Caco-2 (cell line): Measurements from ENCODE around the gene ARSI. TPM values are rescaled to one million over a fixed set of nuclear protein-coding genes. Genes with fewer than 3 reads are reported as not detected.

Experiments used
- BruUV-seq: library from RNA; stranded (reverse); fragments of 400-500 nt; replicated peaks from 2 replicates; lab custom pipeline; 2021; lab: Mats Ljungman, UMichigan
- CTCF ChIA-PET: fragments of 300-600 bp; sonication (Branson Sonifier 250); formaldehyde crosslinking; loops from one replicate; lab custom pipeline; 2022; ENCODE audit warnings: antibody characterized with exemption; lab: Charles Lee
- POLR2A ChIA-PET: fragments of 300-600 bp; sonication (Branson Sonifier 250); formaldehyde crosslinking; loops from one replicate; lab custom pipeline; 2022; ENCODE audit warnings: antibody characterized with exemption; lab: Charles Lee
- DNase-seq, 2 experiments: peaks; one replicate each; pipeline versions ENCODE4 v3.0.0 to v3.0.0-alpha.2; 2020 to 2022
- H3K27me3 ChIP-seq: replicated peaks from 2 replicates; pipeline ENCODE4 v1.6.0; 2011; ENCODE audit warnings: low read length; ENCODE audit not compliant: control insufficient read depth, insufficient read depth
- H3K36me3 ChIP-seq: 2 replicates; pipeline ENCODE4 v1.5.1; 2011; ENCODE audit warnings: low read length; ENCODE audit not compliant: control insufficient read depth, insufficient read depth
- H3K4me1 ChIP-seq: fragments of 250-450 bp; sonication (Bioruptor Pico); 2 replicates; pipeline ENCODE4 v1.5.1; 2020; ENCODE audit warnings: mild to moderate bottlenecking
- H3K4me3 ChIP-seq: 2 replicates; pipeline ENCODE4 v1.5.1; 2011; ENCODE audit warnings: low read depth, mild to moderate bottlenecking, control low read depth, low read length
- H3K9me3 ChIP-seq: fragments of 250-450 bp; sonication (Bioruptor Pico); 2 replicates; pipeline ENCODE4 v1.5.1; 2020; ENCODE audit warnings: mild to moderate bottlenecking, moderate library complexity
- H3K27ac Mint-ChIP-seq: one replicate; pipeline ENCODE4 v1.8.0; 2022; ENCODE audit warnings: mixed read lengths; ENCODE audit not compliant: unreplicated experiment
- H3K27me3 Mint-ChIP-seq: one replicate; pipeline ENCODE4 v1.8.0; 2022; ENCODE audit warnings: mixed read lengths; ENCODE audit not compliant: insufficient read depth, unreplicated experiment
- H3K36me3 Mint-ChIP-seq: one replicate; pipeline ENCODE4 v1.8.0; 2022; ENCODE audit warnings: mild to moderate bottlenecking, mixed read lengths; ENCODE audit not compliant: insufficient read depth, unreplicated experiment
- H3K4me1 Mint-ChIP-seq: one replicate; pipeline ENCODE4 v1.8.0; 2022; ENCODE audit warnings: low read depth, mixed read lengths; ENCODE audit not compliant: unreplicated experiment
- H3K4me3 Mint-ChIP-seq: one replicate; pipeline ENCODE4 v1.8.0; 2022; ENCODE audit warnings: mild to moderate bottlenecking, moderate library complexity, mixed read lengths; ENCODE audit not compliant: unreplicated experiment
- H3K9me3 Mint-ChIP-seq: one replicate; pipeline ENCODE4 v1.8.0; 2022; ENCODE audit warnings: mixed read lengths; ENCODE audit not compliant: unreplicated experiment
- CTCF ChIP-seq, 2 experiments: fragments of 200-600 bp in 1 of 2; IDR thresholded peaks; 1 replicate in 1 of 2; 2 replicates in 1 of 2; pipeline versions ENCODE4 v1.5.1 to v1.8.0; 2011 to 2022; ENCODE audit warnings: antibody characterized with exemption in 1 of 2, control low read depth in 1 of 2, inconsistent platforms in 1 of 2, low read depth in 1 of 2, low read length in 1 of 2, mild to moderate bottlenecking in 1 of 2, moderate library complexity in 1 of 2; ENCODE audit not compliant: insufficient read depth in 1 of 2, severe bottlenecking in 1 of 2, unreplicated experiment in 1 of 2
- intact Hi-C: fragments of 100-400 bp; cut with micrococcal nuclease; formaldehyde crosslinking; loops from one replicate; pipeline ENCODE4 v1.10.0; 2022; ENCODE audit not compliant: unreplicated experiment
- total RNA-seq: library from RNA; stranded (reverse); gene quantifications from 2 replicates; pipeline ENCODE4 v1.2.3, GENCODE V29; 2022

ARSI gene
- total RNA-seq, 1 experiment from 2014 or later = 0.52 TPM

GRCh38 chr5:150286820-150287219 lies 15.9 kb downstream of the ARSI start:
- intact Hi-C loops = no loop called here
- Mint-ChIP-seq H3K27ac (no peak overlapping the region), H3K4me1 (no peaks in the 10 kb centered on the region), H3K9me3 (no peaks in the 10 kb centered on the region), H3K36me3 (peaks cover 4% of the 10 kb centered on the region), H3K27me3 (peaks cover 7% of the 10 kb centered on the region), H3K4me3 (no peak overlapping the region)
- peak; percentile 75 to 79 for DNase-seq
- ChIA-PET POLR2A (interaction anchor here (0.5 kb wide), 1 partner anchor 163 kb away, joined by 3 read pairs; no protein-coding TSS in a partner anchor), CTCF (interaction anchor here (0.6 to 1.0 kb wide), 6 partner anchors 15 to 137 kb away, joined by 3 to 6 read pairs (median 4); partner anchors contain the start of gene ARSI)
- Histone ChIP-seq H3K4me3 (no peak overlapping the region), H3K36me3 (no peaks in the 10 kb centered on the region), H3K27me3 (no peaks in the 10 kb centered on the region), H3K4me1 (no peaks in the 10 kb centered on the region), H3K9me3 (no peaks in the 10 kb centered on the region)
- TF ChIP-seq CTCF (IDR thresholded peaks at IDR 0.05; ENCODE audit: insufficient read depth in 1 of 2, low read depth in 1 of 2, low read length in 1 of 2, severe bottlenecking in 1 of 2, unreplicated experiment in 1 of 2) = peak; percentile 94 to 97
- BruUV-seq = no TSS peak

- no peaks in the 10 kb centered on the region for H3K36me3 ChIP-seq
- H3K9me3 ChIP-seq = no peaks in the 10 kb centered on the region
- H3K4me3 Mint-ChIP-seq = no peak overlapping the region
- BruUV-seq = no TSS peak
- no peaks in the 10 kb centered on the region for H3K4me1 ChIP-seq
- H3K36me3 Mint-ChIP-seq = peaks cover 4% of the 10 kb centered on the region
- ChIA-PET CTCF (no interaction called here), POLR2A (no interaction called here)
- peaks cover 14% of the 10 kb centered on the region for H3K27me3 Mint-ChIP-seq
- no peak overlapping the region for H3K27ac Mint-ChIP-seq
- H3K4me3 ChIP-seq = no peak overlapping the region
- no peak for DNase-seq
- no peaks in the 10 kb centered on the region for H3K4me1 Mint-ChIP-seq
- TF ChIP-seq CTCF (IDR thresholded peaks at IDR 0.05; ENCODE audit: insufficient read depth in 1 of 2, low read depth in 1 of 2, low read length in 1 of 2, severe bottlenecking in 1 of 2, unreplicated experiment in 1 of 2) = no peak
- no peaks in the 10 kb centered on the region for H3K27me3 ChIP-seq
- intact Hi-C loops = no loop called here
- no peaks in the 10 kb centered on the region for H3K9me3 Mint-ChIP-seq
These were observed 17.6 kb downstream of the ARSI start for GRCh38 chr5:150285114-150285513.

GRCh38 chr5:150284311-150284710 lies 18.4 kb downstream of the ARSI start:
- TF ChIP-seq CTCF (IDR thresholded peaks at IDR 0.05; ENCODE audit: insufficient read depth in 1 of 2, low read depth in 1 of 2, low read length in 1 of 2, severe bottlenecking in 1 of 2, unreplicated experiment in 1 of 2) = no peak
- Mint-ChIP-seq H3K27me3 (peaks cover 14% of the 10 kb centered on the region), H3K27ac (no peak overlapping the region), H3K4me3 (no peak overlapping the region), H3K9me3 (no peaks in the 10 kb centered on the region), H3K36me3 (peaks cover 2% of the 10 kb centered on the region), H3K4me1 (no peaks in the 10 kb centered on the region)
- Histone ChIP-seq H3K9me3 (no peaks in the 10 kb centered on the region), H3K36me3 (no peaks in the 10 kb centered on the region), H3K27me3 (no peaks in the 10 kb centered on the region), H3K4me1 (no peaks in the 10 kb centered on the region), H3K4me3 (no peak overlapping the region)
- ChIA-PET POLR2A (no interaction called here), CTCF (no interaction called here)
- DNase-seq = no peak
- BruUV-seq = no TSS peak
- intact Hi-C loops = no loop called here
